Endothelial cell of umbilical vein (primary cell): ENCODE results near the gene SPOPL. TPM values are rescaled to one million over a fixed set of nuclear protein-coding genes. Genes with fewer than 3 reads are reported as not detected.

Experiments
- BruUV-seq: library from RNA; stranded (reverse); fragments of 400-500 nt; replicated peaks from 2 replicates; lab custom pipeline; 2021; lab: Mats Ljungman, UMichigan
- CTCF ChIA-PET: fragments of 300-600, 350-600 bp; sonication (Branson Sonifier 250); formaldehyde crosslinking; loops from one replicate; lab custom pipeline; 2021; ENCODE audit warnings: antibody characterized with exemption, inconsistent platforms; lab: Charles Lee
- POLR2A ChIA-PET: fragments of 300-600, 350-600 bp; sonication (Branson Sonifier 250); formaldehyde crosslinking; loops from one replicate; lab custom pipeline; 2021; ENCODE audit warnings: antibody characterized with exemption, inconsistent platforms; lab: Charles Lee
- DNase-seq: peaks from one replicate; pipeline ENCODE4 v3.0.0-alpha.2; 2011; ENCODE audit warnings: low read depth, low spot score
- FAIRE-seq: peaks from 2 replicates; lab custom pipeline; 2011; peaks lifted over from hg19 to GRCh38; lab: Jason Lieb, UNC
- H2AFZ ChIP-seq: 2 replicates; pipeline ENCODE4 v1.6.0; 2012; ENCODE audit warnings: low read depth, low read length, control low read depth, inconsistent platforms
- H3K27ac ChIP-seq: 2 replicates; pipeline ENCODE4 v1.5.1; 2011; ENCODE audit warnings: low read depth, mild to moderate bottlenecking, control low read depth, low read length, moderate library complexity; ENCODE audit not compliant: insufficient read depth
- H3K27me3 ChIP-seq, 2 experiments: 2 replicates each; pipeline versions ENCODE4 v1.6.0 to v1.6.1; 2011; ENCODE audit warnings: low read length in 2 of 2, mixed read lengths in 1 of 2; ENCODE audit not compliant: control insufficient read depth in 2 of 2, insufficient read depth in 2 of 2
- H3K36me3 ChIP-seq, 2 experiments: 2 replicates in 1 of 2; 3 replicates in 1 of 2; pipeline ENCODE4 v1.5.1; 2011; ENCODE audit warnings: low read length in 2 of 2, mild to moderate bottlenecking in 1 of 2, moderate library complexity in 1 of 2; ENCODE audit not compliant: control insufficient read depth in 2 of 2, insufficient read depth in 2 of 2; ENCODE audit errors: extremely low read depth in 1 of 2
- H3K4me1 ChIP-seq: 3 replicates; pipeline ENCODE4 v1.5.1; 2011; ENCODE audit warnings: mild to moderate bottlenecking, low read length; ENCODE audit not compliant: control insufficient read depth, insufficient read depth; ENCODE audit errors: extremely low read depth
- H3K4me2 ChIP-seq: 2 replicates; pipeline ENCODE4 v1.6.1; 2011; ENCODE audit warnings: low read length, control low read depth, mixed read lengths; ENCODE audit not compliant: insufficient read depth
- H3K4me3 ChIP-seq, 3 experiments: fragments of 200-600 bp in 1 of 3; sonication (generic), shearing (Covaris generic) in 1 of 3; replicated peaks in 1 of 3; 2 replicates each; pipeline ENCODE4 v1.5.1; 2011 to 2016; ENCODE audit warnings: control low read depth in 3 of 3, low read length in 3 of 3, mild to moderate bottlenecking in 2 of 3, inconsistent platforms in 1 of 3, low read depth in 1 of 3, moderate library complexity in 1 of 3; ENCODE audit not compliant: insufficient read depth in 1 of 3
- H3K79me2 ChIP-seq: 2 replicates; pipeline ENCODE4 v1.6.0; 2012; ENCODE audit warnings: low read length, inconsistent platforms; ENCODE audit not compliant: control insufficient read depth, insufficient read depth
- H3K9ac ChIP-seq: replicated peaks from 2 replicates; pipeline ENCODE3; 2011; ENCODE audit warnings: low read length, control low read depth; ENCODE audit not compliant: insufficient read depth; ENCODE audit errors: extremely low read depth
- H3K9me1 ChIP-seq: replicated peaks from 3 replicates; pipeline ENCODE4 v1.6.0; 2011; ENCODE audit warnings: mild to moderate bottlenecking, low read length; ENCODE audit not compliant: control insufficient read depth, insufficient read depth; ENCODE audit errors: extremely low read depth
- H3K9me3 ChIP-seq: replicated peaks from 2 replicates; pipeline ENCODE4 v1.5.1; 2012; ENCODE audit warnings: low read length, inconsistent platforms; ENCODE audit not compliant: control insufficient read depth, insufficient read depth
- H4K20me1 ChIP-seq: replicated peaks from 2 replicates; pipeline ENCODE3; 2011; ENCODE audit warnings: mild to moderate bottlenecking, low read length; ENCODE audit not compliant: control insufficient read depth, insufficient read depth; ENCODE audit errors: extremely low read depth
- CTCF ChIP-seq, 2 donors: IDR thresholded peaks; 1 replicate in 1 of 2; 2 replicates in 1 of 2; pipeline ENCODE4 v1.5.1; 2011; ENCODE audit warnings: low read length in 2 of 2, mild to moderate bottlenecking in 2 of 2, moderate library complexity in 2 of 2, control low read depth in 1 of 2, inconsistent platforms in 1 of 2, low read depth in 1 of 2; ENCODE audit not compliant: insufficient read depth in 1 of 2; ENCODE audit errors: extremely low read depth in 1 of 2
- EZH2 ChIP-seq: IDR thresholded peaks from 2 replicates; pipeline ENCODE4 v1.6.1; 2012; ENCODE audit warnings: borderline replicate concordance, low read depth, mild to moderate bottlenecking, moderate library complexity, low read length, inconsistent platforms; ENCODE audit not compliant: severe bottlenecking
- FOS ChIP-seq: IDR thresholded peaks from 2 replicates; pipeline ENCODE4 v1.6.1; 2011; ENCODE audit warnings: mild to moderate bottlenecking, low read length, moderate library complexity, borderline replicate concordance; ENCODE audit not compliant: insufficient read depth
- GATA2 ChIP-seq: IDR thresholded peaks from 2 replicates; pipeline ENCODE4 v1.7.0; 2011; ENCODE audit warnings: low read depth, mild to moderate bottlenecking, moderate library complexity, mixed read lengths, low read length; ENCODE audit not compliant: insufficient read length, insufficient read depth
- JUN ChIP-seq: IDR thresholded peaks from 2 replicates; pipeline ENCODE4 v1.6.1; 2011; ENCODE audit warnings: borderline replicate concordance, low read depth; ENCODE audit not compliant: insufficient read length, insufficient read depth
- MAX ChIP-seq: IDR thresholded peaks from 2 replicates; pipeline ENCODE4 v1.6.1; 2011; ENCODE audit not compliant: insufficient read depth, insufficient read length
- MYC ChIP-seq: IDR thresholded peaks from one replicate; pipeline ENCODE4 v1.6.1; 2011; ENCODE audit warnings: mild to moderate bottlenecking, low read depth, low read length
- POLR2A ChIP-seq: IDR thresholded peaks from 2 replicates; pipeline ENCODE4 v1.6.1; 2012; ENCODE audit warnings: low read depth, mild to moderate bottlenecking, control low read depth, low read length
- dilution Hi-C: fragments of 300-500 bp; cut with MboI; formaldehyde crosslinking; loops from one replicate; pipeline ENCODE4 v1.15.0; 2019; ENCODE audit warnings: low sequenced_read_pairs; ENCODE audit not compliant: extremely low pct_ligation_motif_present
- intact Hi-C: fragments of 100-400 bp; cut with micrococcal nuclease; formaldehyde crosslinking; loops from one replicate; pipeline ENCODE4 v1.10.0; 2022
- polyA plus RNA-seq, 4 experiments: library from polyadenylated mRNA; depleted of rRNA in 3 of 4; stranded (reverse) in 3 of 4; unstranded in 1 of 4; fragments of >200 nt; gene quantifications; 2 replicates each; pipeline versions ENCODE4 v1.2.1 to v1.2.3, GENCODE V29; 2011 to 2012; ENCODE audit warnings: missing spikeins in 1 of 4
- total RNA-seq: library from RNA; stranded (reverse); gene quantifications from 2 replicates; pipeline ENCODE4 v1.2.3, GENCODE V29; 2021

SPOPL gene
- total and polyA plus RNA-seq, 2 donors (not counting 3 experiments of a cell fraction or from before 2014, with no cell fraction given): 3.1 to 17.4 TPM

- CTCF ChIA-PET: no interaction called here
Measured at GRCh38 chr2:138615257-138615656, 113.7 kb downstream of the SPOPL start.

More at GRCh38 chr2:138615257-138615656, 113.7 kb downstream of the SPOPL start:
- Histone ChIP-seq H3K9ac (no peak overlapping the region), H2AFZ (no peak overlapping the region), H3K9me1 (no peaks in the 10 kb centered on the region), H4K20me1 (no peaks in the 10 kb centered on the region), H3K4me1 (no peaks in the 10 kb centered on the region), H3K27ac (no peak overlapping the region), H3K4me2 (no peak overlapping the region), H3K27me3 (no peaks in the 10 kb centered on the region), H3K9me3 (no peaks in the 10 kb centered on the region), H3K36me3 (no peaks in the 10 kb centered on the region), H3K4me3 (no peak overlapping the region), H3K79me2 (no peaks in the 10 kb centered on the region)
- intact Hi-C loops (no loop called here), dilution Hi-C loops (no loop called here)
- POLR2A ChIA-PET: no interaction called here
- BruUV-seq: no TSS peak
- TF ChIP-seq GATA2: no peak
- TF ChIP-seq FOS: no peak
- no peak for TF ChIP-seq MYC
- TF ChIP-seq POLR2A: no peak
- no peak for TF ChIP-seq EZH2
- TF ChIP-seq CTCF (IDR thresholded peaks at IDR 0.05; ENCODE audit: extremely low read depth in 1 of 2, insufficient read depth in 1 of 2, low read depth in 1 of 2, low read length in 2 of 2): no peak
- TF ChIP-seq JUN: no peak
- no peak for TF ChIP-seq MAX
- DNase-seq (no peak), FAIRE-seq (no peak)
